ENCODE data around the gene EIF5AL1.
"Not testable (repeated sequence)": the region's sequence is repeated elsewhere in the genome, so short reads cannot be mapped to it uniquely, and the experiment has no call there.

DNA sequence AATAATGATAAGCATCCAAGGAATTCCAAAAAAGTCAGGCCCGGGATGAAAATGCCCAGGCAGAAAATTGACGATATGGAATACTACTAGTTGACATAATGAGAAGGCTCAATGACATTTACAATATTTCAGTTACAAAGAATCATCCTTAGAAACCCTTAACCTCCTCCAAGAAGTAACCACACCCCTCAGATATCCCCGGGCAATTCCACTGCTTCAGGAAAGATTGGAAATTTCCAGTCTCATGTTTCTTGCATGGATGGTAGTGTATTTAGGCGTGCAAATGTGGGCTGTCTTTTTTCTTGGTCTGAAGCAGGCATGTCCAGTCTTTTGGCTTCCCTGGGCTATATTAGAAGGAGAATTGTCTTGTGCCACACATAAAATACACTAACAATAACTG, 5.2 kb downstream of the EIF5AL1 start:
- not testable (repeated sequence) for TF ChIP-seq POLR2A (IDR thresholded peaks at IDR 0.05; ENCODE audit: low read depth, low read length); POLR2AphosphoS5 (IDR thresholded peaks at IDR 0.05; ENCODE audit: low read depth, low read length); TAF1 (IDR thresholded peaks at IDR 0.05; ENCODE audit: low read depth, low read length); PAX5 (IDR thresholded peaks at IDR 0.05; ENCODE audit: insufficient read depth, low read length, severe bottlenecking)
